HG03135 (cell line): Measurements from ENCODE around the gene TUBGCP2.

Experiments
- ATAC-seq: cut with Tn5 transposase; IDR thresholded peaks from one replicate; pipeline ENCODE4 v1.9.1; 2021; ENCODE audit warnings: mild to moderate bottlenecking, moderate library complexity; ENCODE audit not compliant: unreplicated experiment

TUBGCP2 gene, protein sequence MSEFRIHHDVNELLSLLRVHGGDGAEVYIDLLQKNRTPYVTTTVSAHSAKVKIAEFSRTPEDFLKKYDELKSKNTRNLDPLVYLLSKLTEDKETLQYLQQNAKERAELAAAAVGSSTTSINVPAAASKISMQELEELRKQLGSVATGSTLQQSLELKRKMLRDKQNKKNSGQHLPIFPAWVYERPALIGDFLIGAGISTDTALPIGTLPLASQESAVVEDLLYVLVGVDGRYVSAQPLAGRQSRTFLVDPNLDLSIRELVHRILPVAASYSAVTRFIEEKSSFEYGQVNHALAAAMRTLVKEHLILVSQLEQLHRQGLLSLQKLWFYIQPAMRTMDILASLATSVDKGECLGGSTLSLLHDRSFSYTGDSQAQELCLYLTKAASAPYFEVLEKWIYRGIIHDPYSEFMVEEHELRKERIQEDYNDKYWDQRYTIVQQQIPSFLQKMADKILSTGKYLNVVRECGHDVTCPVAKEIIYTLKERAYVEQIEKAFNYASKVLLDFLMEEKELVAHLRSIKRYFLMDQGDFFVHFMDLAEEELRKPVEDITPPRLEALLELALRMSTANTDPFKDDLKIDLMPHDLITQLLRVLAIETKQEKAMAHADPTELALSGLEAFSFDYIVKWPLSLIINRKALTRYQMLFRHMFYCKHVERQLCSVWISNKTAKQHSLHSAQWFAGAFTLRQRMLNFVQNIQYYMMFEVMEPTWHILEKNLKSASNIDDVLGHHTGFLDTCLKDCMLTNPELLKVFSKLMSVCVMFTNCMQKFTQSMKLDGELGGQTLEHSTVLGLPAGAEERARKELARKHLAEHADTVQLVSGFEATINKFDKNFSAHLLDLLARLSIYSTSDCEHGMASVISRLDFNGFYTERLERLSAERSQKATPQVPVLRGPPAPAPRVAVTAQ

DNA sequence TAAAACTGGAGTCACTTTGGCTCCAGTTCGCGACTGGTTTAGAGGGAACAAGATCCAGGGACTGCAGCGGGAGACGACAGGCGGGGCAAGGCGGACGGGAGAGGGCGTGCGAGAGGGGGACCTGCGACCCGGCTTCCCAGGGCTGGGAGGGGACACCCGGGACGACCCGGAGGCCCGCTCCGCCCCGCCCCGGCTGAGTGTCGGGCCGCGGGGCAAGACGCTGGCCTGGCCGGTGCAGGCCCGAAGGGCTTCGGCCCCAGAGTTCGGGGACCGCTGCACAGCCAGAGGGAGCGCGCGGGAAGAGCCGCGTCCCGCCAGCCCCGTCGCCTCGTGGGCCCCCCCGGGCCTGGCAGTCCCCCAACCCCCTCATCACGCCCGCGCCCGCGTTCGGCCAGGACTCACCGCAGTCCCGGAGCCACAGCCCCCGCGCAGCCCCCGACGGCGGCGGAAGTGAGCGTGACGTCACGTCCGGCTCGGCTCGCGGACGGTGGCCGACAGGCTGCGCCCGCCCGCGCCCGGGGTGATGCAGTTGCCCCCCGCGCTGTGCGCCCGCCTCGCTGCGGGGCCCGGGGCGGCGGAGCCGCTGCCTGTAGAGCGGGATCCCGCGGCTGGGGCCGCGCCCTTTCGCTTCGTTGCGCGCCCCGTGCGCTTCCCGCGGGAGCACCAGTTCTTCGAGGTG lies at the start of gene TUBGCP2, which contains the start of gene ZNF511:
TSS of gene TUBGCP2 (minus strand) at position 452 of the 679 bp plus-strand sequence. CDS start 5,931 bp downstream, outside the sequence.
TSS of gene ZNF511 (plus strand) at position 494 of the 679 bp plus-strand sequence. CDS start at position 524, 30 bp downstream.
- ATAC-seq, result peak; percentile 72

DNA sequence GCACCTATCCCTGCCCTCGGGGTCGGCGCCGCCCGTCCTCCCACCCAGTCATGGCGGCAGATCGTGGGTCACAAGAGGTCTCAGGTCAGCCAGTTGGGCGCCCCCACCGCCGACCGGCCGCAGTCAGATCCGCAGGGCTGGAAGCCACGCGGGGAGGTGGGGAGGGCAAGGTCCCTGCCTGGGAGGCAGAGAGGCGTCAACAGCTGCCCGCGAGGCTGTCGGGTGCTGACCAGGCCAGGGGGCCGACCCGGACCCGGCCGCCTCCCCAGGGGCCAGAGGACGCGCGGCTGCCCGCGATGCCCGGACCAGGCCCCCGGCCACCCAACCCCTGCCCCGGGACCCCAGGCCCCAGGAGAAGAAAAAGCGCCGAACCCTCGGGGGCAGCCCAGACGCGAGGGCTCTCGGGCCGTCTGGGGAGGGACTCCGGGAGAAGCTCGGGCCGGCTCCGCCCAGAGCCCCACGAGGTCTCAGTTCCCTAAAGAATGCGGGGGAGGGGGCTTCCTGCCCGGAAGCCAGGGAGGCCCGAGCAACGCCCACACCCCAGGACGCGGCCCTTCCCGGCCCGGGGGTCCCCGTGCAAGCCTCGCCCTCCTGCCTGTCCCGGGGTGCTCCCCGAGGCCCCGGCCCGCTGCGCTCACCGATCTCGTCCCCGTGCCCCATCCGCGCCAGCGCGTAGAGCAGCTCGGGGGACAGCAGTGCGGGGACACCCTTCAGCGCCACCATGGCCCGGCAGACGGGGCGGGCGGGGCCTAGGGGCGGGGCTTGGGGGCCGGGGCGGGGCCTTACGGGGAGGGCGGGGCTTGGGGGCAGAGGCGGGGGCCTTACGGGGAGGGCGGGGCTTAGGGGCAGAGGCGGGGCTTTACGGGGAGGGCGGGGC lies 48.9 kb upstream of the TUBGCP2 start, which contains the start of gene FUOM:
TSS of gene FUOM (minus strand) at position 735 of the 877 bp plus-strand sequence. CDS start at position 723, 12 bp downstream.
- peak; percentile 60 for ATAC-seq

- no peak for ATAC-seq
Observed at GRCh38 chr10:133356549-133357284, 48.0 kb upstream of the TUBGCP2 start.

GRCh38 chr10:133355991-133356390 lies 47.3 kb upstream of the TUBGCP2 start:
- ATAC-seq, result no peak

DNA sequence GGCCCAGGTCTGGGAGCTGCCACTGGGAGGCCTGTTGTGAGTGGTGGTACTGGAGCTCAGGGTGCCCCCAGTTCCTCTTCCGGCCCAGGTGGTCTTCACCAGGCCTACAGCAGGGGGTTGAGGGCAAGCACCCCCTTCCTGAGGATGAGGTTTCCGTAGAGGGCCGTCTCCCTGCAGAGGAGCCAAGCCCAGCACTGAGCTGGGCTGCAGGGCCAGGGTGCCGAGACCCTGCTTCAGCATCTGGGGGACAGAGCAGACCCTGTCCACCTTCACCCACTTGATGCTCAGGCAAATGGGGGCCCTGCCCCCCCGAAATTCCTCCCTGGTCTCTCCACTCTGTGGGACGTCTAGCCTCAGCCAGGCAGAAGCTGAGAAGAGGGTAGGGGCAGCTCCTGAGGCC lies 46.6 kb upstream of the TUBGCP2 start:
- no peak for ATAC-seq

DNA sequence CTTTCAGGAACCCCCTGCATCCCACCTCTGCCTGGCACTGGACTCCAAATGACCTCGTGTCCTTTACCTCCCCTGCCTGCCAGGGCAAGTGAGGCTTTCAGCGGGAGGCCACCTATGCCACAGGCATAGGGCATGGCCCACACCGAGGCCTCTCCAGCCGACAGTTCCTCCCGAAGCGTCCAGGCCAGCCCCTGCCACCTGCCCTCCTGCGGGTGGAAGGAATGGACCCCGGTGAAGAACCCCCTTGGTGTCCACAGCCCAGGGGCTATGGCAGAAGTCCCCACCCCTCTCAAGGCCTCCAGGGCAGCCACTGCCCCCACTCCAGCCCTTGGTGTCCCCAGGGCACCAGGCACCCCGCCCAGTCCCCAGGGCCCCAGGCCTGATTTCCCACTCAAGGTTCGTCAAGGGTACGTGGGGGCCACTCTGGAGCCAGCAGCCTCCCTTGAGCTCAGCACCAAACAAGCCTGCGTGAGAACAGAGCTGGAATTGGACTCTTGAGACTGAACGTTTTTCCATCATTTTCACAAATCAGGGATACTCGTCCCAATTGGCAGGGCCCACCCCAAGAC lies 46.1 kb upstream of the TUBGCP2 start:
- no peak for ATAC-seq

DNA sequence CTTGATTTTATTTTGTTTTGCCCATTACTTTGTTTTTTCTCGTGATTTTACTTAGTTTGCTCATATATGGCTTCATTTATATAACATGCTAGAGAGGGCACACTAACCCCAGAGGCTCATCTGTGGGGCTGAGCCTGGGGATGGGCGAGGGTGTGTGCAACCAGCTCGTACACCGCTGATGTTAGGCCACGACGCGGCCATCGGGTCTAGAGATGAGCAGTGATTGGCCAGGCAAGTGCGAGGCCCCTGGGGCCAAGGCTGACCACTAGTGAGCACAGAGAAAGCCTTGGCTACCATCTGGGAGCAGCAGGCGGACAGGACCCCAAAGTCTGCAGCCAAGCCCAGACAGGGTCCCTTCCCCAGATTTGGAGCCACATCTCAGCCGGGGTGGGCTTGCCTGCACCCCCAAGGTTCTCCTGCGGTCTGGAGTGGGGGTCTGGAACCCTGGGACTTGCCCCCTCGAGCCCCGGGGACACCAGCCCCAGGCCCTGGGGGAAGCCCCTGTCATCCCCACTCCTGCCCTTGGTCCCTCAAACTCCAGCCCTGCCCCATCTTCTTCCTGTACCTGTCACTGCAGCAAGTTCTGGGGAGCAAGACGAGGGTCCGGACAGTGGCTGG lies 45.4 kb upstream of the TUBGCP2 start:
- ATAC-seq, result no peak

DNA sequence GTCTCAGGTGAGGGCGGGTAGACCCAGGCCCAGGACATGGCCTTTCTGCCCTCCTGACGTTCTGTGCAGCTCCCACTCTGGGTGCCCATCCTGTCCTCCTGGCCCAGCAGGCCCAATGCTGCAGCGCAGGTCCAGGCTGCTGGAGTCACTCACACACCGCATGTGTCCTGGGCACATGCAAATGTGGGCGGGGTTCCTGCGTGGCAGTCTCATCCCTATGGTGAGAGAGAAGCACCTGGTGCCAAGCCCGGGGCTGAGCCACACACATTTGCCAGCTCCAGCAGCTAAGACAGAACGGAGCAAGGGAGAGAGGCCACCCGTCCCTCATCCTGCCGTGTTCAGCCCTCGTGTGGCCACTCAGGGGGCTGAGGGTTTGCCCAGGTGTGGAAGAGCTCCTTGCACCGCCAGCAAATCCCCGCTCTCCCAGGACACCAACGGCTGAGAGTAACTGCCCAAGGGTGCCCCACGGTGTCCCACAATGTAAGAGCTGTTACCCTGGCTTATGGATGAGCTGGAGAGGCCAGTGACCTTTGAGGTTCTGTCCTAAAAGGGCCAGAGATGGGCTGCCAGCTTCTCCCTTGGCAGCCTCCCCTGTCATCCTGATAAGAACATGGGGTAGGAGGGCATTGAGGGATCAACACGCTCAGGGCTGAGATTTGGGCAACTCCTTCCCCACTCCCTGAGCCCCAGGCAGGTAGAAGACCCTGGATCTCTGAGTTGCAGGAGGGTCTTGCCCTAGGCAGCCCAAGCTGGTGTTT lies 44.7 kb upstream of the TUBGCP2 start:
- ATAC-seq, result no peak

DNA sequence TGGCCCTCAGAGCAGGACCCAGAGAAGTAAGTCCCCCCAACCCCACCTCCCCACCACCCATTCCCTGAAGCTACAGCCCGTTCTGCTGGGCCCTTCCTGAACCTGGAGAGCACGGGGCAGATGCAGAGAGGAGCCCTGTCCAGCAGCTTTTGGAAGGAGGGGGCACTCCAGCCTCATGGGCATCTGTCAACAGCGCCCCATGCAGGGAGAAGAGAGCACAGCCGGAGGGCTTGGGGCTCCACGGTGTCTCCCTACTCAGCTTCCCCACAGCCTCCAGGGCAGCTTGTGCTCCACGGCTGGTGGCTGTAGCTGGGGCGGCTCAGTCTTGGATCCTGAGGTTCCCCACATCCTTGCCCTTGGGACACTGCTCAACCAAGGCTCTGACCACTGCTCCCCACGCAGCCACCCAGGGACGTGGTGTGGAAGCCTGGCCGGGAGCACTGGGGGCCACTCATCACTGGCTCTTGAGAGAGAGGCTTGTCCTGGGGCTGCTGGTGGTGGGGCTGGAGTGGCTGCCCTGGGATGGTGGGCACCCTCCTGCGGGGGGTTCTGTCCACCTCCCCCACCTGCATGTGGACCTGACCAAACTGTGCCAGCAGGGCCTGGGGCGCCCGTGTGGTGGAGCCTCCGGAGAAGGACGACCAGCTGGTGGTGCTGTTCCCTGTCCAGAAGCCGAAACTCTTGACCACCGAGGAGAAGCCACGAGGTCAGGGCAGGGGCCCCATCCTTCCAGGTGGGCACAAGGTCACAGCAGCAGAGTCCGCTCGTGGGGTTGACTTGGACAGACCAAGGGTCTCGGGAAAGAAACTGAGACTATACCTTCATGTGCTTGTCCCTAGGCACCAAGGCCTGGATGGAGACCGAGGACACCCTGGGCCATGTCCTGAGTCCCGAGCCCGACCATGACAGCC lies 43.0 kb upstream of the TUBGCP2 start:
- ATAC-seq, result no peak

GRCh38 chr10:133350950-133351329 lies 42.3 kb upstream of the TUBGCP2 start:
- no peak for ATAC-seq

DNA sequence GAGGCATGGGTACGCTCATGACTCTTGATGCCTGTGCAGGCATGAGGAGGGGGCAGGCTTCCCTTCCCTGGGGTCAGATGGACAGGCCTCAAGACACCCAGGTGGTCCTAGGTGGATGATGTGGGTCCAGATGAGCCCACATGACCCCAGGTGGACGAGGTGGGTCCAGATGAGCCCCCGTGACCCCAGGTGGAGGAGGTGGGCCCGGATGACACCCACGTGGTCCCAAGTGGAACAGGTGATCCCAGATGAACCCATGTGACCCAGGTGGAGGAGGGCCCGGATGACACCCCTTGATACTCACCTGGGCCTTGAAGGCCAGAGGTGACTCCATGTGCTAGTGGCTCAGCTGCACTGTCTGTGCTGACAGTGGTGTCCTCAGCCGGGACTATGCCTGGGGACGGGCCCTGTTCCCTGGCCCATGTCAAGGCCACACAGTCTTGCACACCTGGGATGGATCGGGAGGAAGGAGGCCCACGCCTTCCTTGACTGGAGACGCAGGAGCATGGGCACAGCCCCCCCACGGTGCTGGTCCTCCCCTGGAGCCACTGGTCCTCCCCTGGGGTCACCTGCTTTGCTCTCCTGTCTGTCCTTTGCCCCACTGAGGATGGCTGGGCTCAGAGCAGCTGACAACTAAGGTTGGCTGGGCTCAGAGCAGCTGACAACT lies 41.7 kb upstream of the TUBGCP2 start:
- ATAC-seq, result no peak

- no peak for ATAC-seq
Observed at GRCh38 chr10:133349577-133350011, 40.9 kb upstream of the TUBGCP2 start.

- ATAC-seq, result no peak
Observed at GRCh38 chr10:133349160-133349568, 40.5 kb upstream of the TUBGCP2 start.

DNA sequence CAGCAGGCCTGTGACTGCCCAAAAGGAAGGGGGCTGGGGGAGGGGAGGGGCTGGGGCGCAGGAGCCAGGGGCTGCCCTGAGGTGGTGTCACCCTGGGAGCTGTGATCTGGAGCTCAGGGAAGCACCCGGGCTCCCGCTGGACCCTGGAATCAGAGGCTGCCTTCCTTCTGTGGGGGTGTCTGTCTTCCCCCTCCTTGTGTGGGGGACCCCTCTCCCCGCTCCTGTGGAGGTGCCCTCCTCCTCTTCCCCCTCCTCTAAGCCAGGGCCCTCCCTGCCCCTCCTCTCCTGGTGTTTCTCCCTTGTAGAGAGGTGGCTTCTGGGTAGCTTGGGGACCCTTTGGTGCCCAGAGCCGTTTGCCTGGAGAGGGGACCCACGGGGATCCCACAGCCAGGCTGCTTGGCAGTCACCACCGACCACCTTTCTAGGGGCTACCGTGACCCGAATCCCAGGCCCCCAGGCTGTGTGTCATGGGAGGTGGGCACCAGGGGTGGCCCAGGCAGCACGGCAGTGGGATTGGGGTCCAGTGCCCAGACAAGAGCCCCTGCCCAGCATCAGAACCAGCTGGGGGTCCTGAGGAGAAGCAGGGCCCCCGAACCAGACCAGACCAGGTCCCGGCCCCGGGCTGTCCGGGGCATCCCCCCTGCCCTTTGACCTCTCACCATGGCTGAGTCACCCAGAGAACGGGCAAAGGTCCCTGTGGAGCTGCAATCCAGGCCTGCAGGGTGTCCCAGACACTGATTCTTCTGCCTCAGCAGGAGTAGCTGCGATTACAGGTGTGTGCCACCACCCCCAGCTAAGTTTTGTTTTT lies 39.2 kb upstream of the TUBGCP2 start:
- ATAC-seq, result no peak

DNA sequence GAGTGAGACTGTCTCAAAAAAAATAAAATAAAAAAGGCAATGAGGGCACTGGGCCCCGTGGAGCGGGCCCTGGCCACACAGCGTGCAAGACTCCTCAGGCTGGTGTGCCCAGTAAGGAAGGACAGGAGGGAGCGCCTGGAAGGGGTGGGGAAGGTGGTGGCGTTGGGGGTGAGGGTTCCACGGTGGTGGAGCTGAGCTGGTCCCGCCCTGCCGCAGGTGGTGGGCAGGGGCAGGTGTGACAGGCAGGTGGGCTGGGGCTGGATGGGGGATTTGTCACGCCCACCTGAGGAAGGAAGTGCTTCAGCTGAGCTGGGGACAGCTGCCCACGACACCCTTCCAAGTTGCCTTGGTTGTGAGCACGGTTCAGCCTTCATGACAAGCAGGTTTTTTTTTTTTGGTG lies 37.7 kb upstream of the TUBGCP2 start:
- no peak for ATAC-seq
